ENCODE measurements around the gene PACS1.

The PACS1 gene

DNA sequence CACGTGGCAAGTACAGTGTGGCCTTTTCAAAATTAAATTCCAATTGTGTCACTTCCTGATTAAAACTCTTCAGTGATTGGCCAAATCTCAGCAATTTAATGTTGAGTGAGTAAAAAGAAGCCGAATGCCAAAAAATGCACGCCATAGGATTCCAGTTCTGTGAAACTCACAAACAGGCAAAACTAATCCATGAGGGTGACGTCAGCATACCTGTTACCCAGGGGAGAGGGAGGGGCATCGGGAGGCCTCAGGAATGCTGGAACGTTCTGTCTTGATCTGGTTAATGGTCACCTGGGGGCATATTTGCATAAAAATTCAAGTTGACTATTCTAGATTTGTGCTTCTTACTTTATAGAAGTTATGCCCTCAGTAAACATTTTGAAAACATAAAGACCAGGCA, 158.4 kb downstream of the PACS1 start:
- H3K36me3 ChIP-seq (ENCODE audit: insufficient read depth, low read length): peaks cover 71% of the 10 kb centered on the region
- H3K27me3 ChIP-seq (ENCODE audit: insufficient read depth, low read length): no peaks in the 10 kb centered on the region
- no peaks in the 10 kb centered on the region for H3K79me2 ChIP-seq (ENCODE audit: insufficient read depth, low read length)
- no peak overlapping the region for H3K9ac ChIP-seq (ENCODE audit: low read length)
- no peaks in the 10 kb centered on the region for H4K20me1 ChIP-seq (ENCODE audit: insufficient read depth, low read length)
- H3K9me2 ChIP-seq (ENCODE audit: low read depth, low read length): no peaks in the 10 kb centered on the region
- no peak overlapping the region for H2AFZ ChIP-seq (ENCODE audit: low read length)
- H3F3A ChIP-seq (ENCODE audit: insufficient read depth, low read length): no peaks in the 10 kb centered on the region
- no peak overlapping the region for H3K4me3 ChIP-seq (ENCODE audit: low read depth, low read length, poor library complexity, severe bottlenecking)
- H3K4me1 ChIP-seq (ENCODE audit: insufficient read depth, low read length, severe bottlenecking): no peaks in the 10 kb centered on the region
- TF ChIP-seq, protein P1, sequence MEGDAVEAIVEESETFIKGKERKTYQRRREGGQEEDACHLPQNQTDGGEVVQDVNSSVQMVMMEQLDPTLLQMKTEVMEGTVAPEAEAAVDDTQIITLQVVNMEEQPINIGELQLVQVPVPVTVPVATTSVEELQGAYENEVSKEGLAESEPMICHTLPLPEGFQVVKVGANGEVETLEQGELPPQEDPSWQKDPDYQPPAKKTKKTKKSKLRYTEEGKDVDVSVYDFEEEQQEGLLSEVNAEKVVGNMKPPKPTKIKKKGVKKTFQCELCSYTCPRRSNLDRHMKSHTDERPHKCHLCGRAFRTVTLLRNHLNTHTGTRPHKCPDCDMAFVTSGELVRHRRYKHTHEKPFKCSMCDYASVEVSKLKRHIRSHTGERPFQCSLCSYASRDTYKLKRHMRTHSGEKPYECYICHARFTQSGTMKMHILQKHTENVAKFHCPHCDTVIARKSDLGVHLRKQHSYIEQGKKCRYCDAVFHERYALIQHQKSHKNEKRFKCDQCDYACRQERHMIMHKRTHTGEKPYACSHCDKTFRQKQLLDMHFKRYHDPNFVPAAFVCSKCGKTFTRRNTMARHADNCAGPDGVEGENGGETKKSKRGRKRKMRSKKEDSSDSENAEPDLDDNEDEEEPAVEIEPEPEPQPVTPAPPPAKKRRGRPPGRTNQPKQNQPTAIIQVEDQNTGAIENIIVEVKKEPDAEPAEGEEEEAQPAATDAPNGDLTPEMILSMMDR (IDR thresholded peaks at IDR 0.05; ENCODE audit: low read length): no peak
- no peak for TF ChIP-seq EZH2 (IDR thresholded peaks at IDR 0.05; ENCODE audit: borderline replicate concordance, low read length)
- H3K27ac ChIP-seq (ENCODE audit: low read depth, low read length, poor library complexity, severe bottlenecking): no peak overlapping the region
- no peak overlapping the region for H3K4me2 ChIP-seq (ENCODE audit: low read length)
- H3K9me3 ChIP-seq (ENCODE audit: low read length): no peaks in the 10 kb centered on the region

DNA sequence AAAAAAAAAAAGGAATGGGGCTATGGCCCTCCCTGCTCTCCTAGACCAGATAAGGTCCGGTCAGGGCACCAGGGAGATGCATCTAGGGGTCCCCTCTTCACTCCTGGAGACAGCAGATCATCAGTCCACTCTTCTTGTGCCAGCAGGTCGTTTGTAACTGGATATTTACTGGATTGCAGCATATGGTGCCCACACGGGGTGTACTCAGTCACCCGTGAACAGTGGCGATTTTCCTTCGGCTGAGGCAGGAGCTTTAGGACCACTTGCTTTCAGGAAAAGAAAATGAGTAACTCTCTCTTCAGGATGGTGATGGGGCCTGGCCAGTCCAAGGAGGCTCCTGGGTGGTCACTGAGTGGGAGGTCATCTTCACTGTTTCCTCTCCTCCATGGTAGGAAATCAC, 160.1 kb downstream of the PACS1 start:
- Histone ChIP-seq H3K36me3 (ENCODE audit: insufficient read depth, low read length) (peaks cover 68% of the 10 kb centered on the region), H3K9me3 (ENCODE audit: low read length) (no peaks in the 10 kb centered on the region), H3K79me2 (ENCODE audit: insufficient read depth, low read length) (no peaks in the 10 kb centered on the region)

DNA sequence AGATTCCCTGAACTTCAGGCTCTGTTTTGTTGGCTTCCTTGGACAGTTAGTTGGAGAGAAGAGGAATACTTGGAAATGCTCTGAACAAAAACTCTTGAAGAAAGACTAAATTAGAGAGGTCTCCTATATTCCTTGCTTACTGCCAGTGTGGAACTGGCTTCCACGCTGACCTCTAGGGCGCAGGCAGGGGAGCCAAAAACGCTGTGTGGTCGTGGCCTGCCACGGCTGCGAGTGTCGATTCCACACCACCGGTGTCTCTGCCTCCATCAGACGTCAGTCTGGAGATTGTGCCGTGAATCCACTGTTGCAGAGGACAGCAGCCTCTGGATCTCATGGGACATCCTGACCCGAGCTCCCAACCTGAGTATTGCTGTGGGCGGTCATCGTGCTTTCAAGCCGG, 160.9 kb downstream of the PACS1 start:
- no peak overlapping the region for H2AFZ ChIP-seq (ENCODE audit: low read length)
- no peaks in the 10 kb centered on the region for H3F3A ChIP-seq (ENCODE audit: insufficient read depth, low read length)
- H3K4me1 ChIP-seq (ENCODE audit: insufficient read depth, low read length, severe bottlenecking): no peaks in the 10 kb centered on the region
- no peaks in the 10 kb centered on the region for H3K27me3 ChIP-seq (ENCODE audit: insufficient read depth, low read length)
- H3K9me3 ChIP-seq (ENCODE audit: low read length): no peaks in the 10 kb centered on the region
- H3K4me3 ChIP-seq (ENCODE audit: low read depth, low read length, poor library complexity, severe bottlenecking): no peak overlapping the region
- H3K27ac ChIP-seq (ENCODE audit: low read depth, low read length, poor library complexity, severe bottlenecking): no peak overlapping the region
- peaks cover 71% of the 10 kb centered on the region for H3K36me3 ChIP-seq (ENCODE audit: insufficient read depth, low read length)
- no peak for TF ChIP-seq EZH2 (IDR thresholded peaks at IDR 0.05; ENCODE audit: borderline replicate concordance, low read length)
- TF ChIP-seq, protein P1 (IDR thresholded peaks at IDR 0.05; ENCODE audit: low read length): no peak
- no peaks in the 10 kb centered on the region for H3K9me2 ChIP-seq (ENCODE audit: low read depth, low read length)
- no peaks in the 10 kb centered on the region for H4K20me1 ChIP-seq (ENCODE audit: insufficient read depth, low read length)
- H3K79me2 ChIP-seq (ENCODE audit: insufficient read depth, low read length): no peaks in the 10 kb centered on the region
- H3K9ac ChIP-seq (ENCODE audit: low read length): no peak overlapping the region
- no peak overlapping the region for H3K4me2 ChIP-seq (ENCODE audit: low read length)

More for the DNA sequence above, 160.1 kb downstream of the PACS1 start:
- H4K20me1 ChIP-seq (ENCODE audit: insufficient read depth, low read length): no peaks in the 10 kb centered on the region
- H3K27ac ChIP-seq (ENCODE audit: low read depth, low read length, poor library complexity, severe bottlenecking): no peak overlapping the region
- H3K9ac ChIP-seq (ENCODE audit: low read length): no peak overlapping the region
- H2AFZ ChIP-seq (ENCODE audit: low read length): no peak overlapping the region
- H3F3A ChIP-seq (ENCODE audit: insufficient read depth, low read length): no peaks in the 10 kb centered on the region
- H3K9me2 ChIP-seq (ENCODE audit: low read depth, low read length): no peaks in the 10 kb centered on the region
- H3K4me1 ChIP-seq (ENCODE audit: insufficient read depth, low read length, severe bottlenecking): no peaks in the 10 kb centered on the region
- no peak overlapping the region for H3K4me3 ChIP-seq (ENCODE audit: low read depth, low read length, poor library complexity, severe bottlenecking)
- no peaks in the 10 kb centered on the region for H3K27me3 ChIP-seq (ENCODE audit: insufficient read depth, low read length)
- H3K4me2 ChIP-seq (ENCODE audit: low read length): no peak overlapping the region
- no peak for TF ChIP-seq EZH2 (IDR thresholded peaks at IDR 0.05; ENCODE audit: borderline replicate concordance, low read length)
- TF ChIP-seq, protein P1 (IDR thresholded peaks at IDR 0.05; ENCODE audit: low read length): no peak

All from OCI-LY1 (cell line).